A549 (cell line): ENCODE results near the gene PPP6R3.

Source experiments
- CHD4 ChIP-seq: fragments of 200-600 bp; sonication (generic); IDR thresholded peaks from 2 replicates; pipeline ENCODE4 v1.6.1; 2016; ENCODE audit warnings: antibody characterized with exemption, mild to moderate bottlenecking, borderline replicate concordance
- CTCF ChIP-seq: fragments of >200 bp; sonication (Bioruptor Twin); formaldehyde crosslinking; IDR thresholded peaks from 3 replicates; pipeline ENCODE4 v1.5.1; 2016
- EHMT2 ChIP-seq: fragments of 200-600 bp; sonication (generic); IDR thresholded peaks from 2 replicates; pipeline ENCODE4 v1.6.1; 2016; ENCODE audit warnings: antibody characterized with exemption, low read depth, mild to moderate bottlenecking, moderate library complexity
- HMGXB4 ChIP-seq: fragments of 250-450 bp; sonication (Bioruptor Pico); IDR thresholded peaks from 2 replicates; pipeline ENCODE4 v1.5.0; 2021; ENCODE audit warnings: mild to moderate bottlenecking, moderate library complexity, borderline replicate concordance
- MAX ChIP-seq: IDR thresholded peaks from 2 replicates; pipeline ENCODE4 v1.6.1; 2012
- PHF8 ChIP-seq: fragments of 200-600 bp; sonication (generic); IDR thresholded peaks from 2 replicates; pipeline ENCODE4 v1.6.1; 2016; ENCODE audit warnings: low read depth, mild to moderate bottlenecking, antibody characterized with exemption, moderate library complexity, borderline replicate concordance
- POLR2A ChIP-seq: IDR thresholded peaks from 2 replicates; pipeline ENCODE4 v1.6.1; 2012; ENCODE audit warnings: mild to moderate bottlenecking, low read length
- RAD21 ChIP-seq, 2 experiments: fragments of >200 bp in 1 of 2; sonication (Bioruptor Twin) in 1 of 2; formaldehyde crosslinking in 1 of 2; IDR thresholded peaks in 1 of 2; conservative IDR thresholded peaks in 1 of 2; 2 replicates in 1 of 2; 3 replicates in 1 of 2; pipeline ENCODE4 v1.6.1; 2012 to 2018; ENCODE audit warnings: inconsistent platforms in 1 of 2
- SMC3 ChIP-seq: fragments of >200 bp; sonication (Bioruptor Twin); formaldehyde crosslinking; IDR thresholded peaks from 3 replicates; pipeline ENCODE4 v1.6.1; 2018; ENCODE audit warnings: inconsistent platforms
- ZC3H11A ChIP-seq: fragments of 450-650 bp; IDR thresholded peaks from 2 replicates; pipeline ENCODE4 v1.6.1; 2014; ENCODE audit warnings: antibody characterized with exemption, mild to moderate bottlenecking

DNA sequence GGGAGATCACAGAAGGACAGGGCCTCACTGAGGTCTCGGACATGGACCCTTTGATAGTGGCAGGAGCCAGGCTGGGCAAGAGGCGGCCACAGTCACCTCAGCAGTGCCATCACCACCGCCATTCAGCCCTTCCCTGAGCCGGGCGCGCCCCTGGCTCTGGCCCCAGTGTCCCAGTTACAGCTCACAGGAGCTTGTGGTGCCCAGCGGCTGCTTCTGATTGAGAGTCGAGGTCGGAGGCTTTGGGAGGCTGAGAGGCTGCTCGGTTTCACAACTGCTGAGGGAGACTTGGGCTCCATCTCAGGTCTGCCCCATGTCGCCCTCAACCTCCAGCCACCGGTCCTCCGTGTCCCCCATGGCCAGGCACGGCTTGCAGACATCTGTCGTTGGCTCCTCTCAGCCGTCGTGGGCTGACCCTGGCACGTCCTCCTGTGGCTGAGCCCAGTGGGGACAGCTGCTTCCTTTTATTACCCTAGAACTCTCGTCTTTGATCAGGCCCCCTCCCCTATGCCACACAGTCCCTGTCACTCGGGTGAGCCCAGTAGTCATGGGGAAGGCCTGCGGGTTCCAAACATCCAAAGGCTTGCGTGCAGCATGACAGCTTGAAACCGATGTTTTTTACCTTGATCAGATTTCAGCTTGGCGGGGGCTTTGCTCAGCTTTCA is 28.4 kb upstream of the PPP6R3 start:
- TF ChIP-seq CTCF (no peak), PHF8 (no peak), RAD21 (conservative IDR thresholded peaks at IDR 0.05 in 1 of 2, IDR thresholded peaks at IDR 0.05 in 1 of 2) (no peak), MAX (no peak), SMC3 (no peak), POLR2A (no peak), CHD4 (no peak), HMGXB4 (no peak), ZC3H11A (no peak), EHMT2 (no peak)
